ENCODE measurements around the gene CCDC179. TPM values are rescaled to one million over a fixed set of nuclear protein-coding genes. Genes with fewer than 3 reads are reported as not detected.

Gene CCDC179
- not detected for total RNA-seq

DNA sequence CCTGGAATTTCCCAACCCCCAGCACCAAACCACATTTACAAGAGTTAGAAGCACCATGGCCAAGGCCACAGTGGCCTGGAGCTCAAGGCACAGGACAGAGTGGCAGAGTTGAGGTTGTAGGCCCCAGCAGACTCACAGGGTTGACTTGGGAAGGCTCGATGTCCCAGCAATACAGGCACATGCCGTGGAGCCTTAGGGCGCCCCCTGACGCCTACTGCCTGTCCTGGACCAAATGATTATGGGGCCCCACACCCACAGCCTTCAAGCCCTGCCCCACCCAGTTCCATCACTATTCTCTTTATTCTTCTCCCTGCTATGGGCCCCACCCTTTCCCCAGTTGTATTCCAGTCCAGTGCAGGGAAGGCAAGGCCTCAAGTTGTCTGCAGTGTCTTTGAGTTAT, at the start of gene CCDC179:
TSS of gene CCDC179 (minus strand) at position 234 of the 400 bp plus-strand sequence. CDS start at position 181, 53 bp downstream.

DNA sequence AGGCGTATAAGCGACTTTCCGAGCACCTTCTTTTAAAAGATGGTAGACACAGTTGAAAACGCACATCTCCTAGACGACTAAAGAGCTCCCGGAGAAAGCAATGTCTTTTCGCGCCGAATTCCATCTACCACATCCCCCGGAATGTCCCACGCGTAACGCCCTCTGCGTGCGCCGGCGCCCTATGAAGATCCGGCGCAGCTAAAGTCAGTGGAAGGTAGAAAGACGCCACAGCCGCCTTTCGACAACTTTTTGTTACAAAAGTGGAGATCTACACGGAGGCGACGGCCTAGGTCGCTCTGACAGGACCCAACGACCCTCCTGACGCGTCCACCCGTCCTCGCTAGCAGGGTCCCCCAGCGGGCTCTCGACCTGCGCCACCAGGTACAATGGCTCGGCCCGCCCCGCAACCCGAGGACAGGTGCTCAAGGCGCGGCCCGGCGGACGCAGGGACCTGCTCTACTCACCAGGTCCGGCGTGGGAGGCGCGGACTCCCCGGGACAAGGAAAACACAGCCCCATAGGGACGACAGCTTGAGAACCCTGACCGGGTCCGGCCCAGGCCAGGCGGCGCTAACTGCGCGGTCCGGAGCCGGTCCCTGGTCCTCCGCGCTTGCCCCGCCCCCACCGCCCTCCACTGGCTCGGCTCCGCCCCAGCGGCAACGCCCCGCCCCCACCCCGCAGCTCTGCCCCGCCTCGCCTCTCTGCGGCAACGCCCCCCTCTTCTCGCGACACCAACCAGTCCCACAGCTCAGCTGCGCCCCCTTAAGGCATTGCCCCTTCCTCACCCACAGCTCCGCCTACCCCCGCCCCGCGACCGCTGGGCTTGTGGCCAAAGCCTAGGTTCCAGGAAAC, 30.8 kb downstream of the CCDC179 start, which contains the start of gene SVIP:
TSS of gene SVIP (minus strand) at position 571 of the 851 bp plus-strand sequence. CDS start at position 518, 53 bp downstream.

Other genes starting within 250 kb of the CCDC179 start
- 10 to 100 TPM; 16.1 to 16.9 TPM for gene FANCF, start 234.7 kb downstream of the CCDC179 start, total RNA-seq
- 1 to 10 TPM; 2.2 to 2.3 TPM for gene GAS2, start 193.9 kb downstream of the CCDC179 start, total RNA-seq
- 10 to 100 TPM; 27.0 to 29.2 TPM for gene SVIP, start 30.7 kb downstream of the CCDC179 start, total RNA-seq